ENCODE measurements around the gene COL6A1.

Gene COL6A1

DNA sequence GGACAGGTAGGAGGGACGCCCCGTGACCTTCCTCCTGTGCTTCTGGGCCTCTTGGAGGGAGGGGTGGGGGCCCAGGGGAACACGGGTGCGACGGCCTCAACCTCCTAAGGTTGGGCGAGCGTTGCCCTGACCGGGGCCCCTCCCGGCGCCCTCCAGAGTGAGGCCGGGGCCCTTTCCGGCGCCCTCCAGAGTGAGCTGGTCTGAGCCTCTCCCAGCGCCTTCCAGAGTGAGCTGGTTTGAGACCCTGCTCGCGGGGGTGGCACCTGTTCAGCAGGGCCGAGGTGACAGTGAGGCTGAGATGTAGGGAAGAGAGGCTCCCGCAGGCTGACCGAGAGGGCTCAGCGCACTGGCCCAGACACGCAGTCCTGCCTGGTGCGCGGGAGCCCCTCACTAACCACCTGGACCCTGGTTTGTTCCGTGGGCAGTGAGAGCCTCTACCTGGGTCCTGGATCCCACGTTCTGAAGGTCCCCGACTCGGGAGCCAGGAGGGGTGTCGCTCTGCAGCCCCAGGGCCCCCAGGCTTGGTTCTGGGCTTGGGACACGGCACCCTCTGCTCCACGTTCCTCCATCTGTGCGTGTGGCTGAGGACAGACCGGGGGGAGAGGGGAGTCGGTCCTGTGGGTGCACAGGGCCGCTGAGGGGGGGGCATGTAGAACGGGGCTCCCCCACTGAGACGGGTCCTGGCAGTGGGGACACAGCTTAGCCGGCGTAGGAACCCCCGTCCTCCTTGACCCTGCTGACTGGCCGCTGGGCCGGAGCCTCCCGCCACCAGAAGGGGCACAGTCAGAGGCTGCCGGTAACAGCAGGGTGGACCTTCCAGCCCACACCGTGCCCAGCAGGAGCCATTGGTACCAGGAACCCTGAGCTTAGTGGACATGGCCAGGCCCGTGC, 1.4 kb downstream of the COL6A1 start:
- DNase-seq = no peak

DNA sequence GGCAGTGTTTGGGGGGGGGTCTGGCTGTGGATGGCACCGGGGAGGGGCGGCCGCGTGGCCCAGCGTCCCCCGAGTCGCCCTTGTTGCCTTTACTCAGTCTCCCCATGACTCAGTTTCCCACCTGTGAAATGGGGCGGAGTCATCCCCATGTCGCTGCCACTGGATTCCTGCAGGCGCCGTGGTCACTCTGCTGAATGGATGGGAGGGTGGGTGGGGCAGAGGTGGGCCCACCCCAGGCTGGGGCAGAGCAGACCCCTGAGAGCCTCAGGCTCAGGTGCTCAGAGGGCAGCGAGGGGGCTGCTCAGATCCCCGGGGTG, 2.0 kb downstream of the COL6A1 start:
- no peak for DNase-seq

DNA sequence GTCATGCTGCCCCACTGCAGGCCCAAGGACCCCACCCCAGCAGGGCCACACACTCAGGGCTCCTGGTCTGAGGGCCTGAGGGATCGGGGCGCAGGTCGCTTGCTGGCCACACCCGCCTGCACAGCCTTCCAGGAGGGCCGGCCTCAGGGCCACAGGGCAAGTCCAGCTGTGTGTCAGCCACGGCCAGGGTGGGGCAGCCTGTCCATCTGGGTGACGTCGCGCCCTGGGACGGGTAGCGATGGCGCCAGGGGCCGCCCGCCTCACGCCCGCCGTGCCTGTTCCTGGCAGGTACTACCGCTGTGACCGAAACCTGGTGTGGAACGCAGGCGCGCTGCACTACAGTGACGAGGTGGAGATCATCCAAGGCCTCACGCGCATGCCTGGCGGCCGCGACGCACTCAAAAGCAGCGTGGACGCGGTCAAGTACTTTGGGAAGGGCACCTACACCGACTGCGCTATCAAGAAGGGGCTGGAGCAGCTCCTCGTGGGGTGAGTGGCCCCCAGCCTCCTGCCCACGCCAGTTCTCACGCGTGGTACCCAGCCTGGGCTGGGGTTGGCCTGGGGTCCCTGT, 2.5 kb downstream of the COL6A1 start:
- DNase-seq = no peak

DNA sequence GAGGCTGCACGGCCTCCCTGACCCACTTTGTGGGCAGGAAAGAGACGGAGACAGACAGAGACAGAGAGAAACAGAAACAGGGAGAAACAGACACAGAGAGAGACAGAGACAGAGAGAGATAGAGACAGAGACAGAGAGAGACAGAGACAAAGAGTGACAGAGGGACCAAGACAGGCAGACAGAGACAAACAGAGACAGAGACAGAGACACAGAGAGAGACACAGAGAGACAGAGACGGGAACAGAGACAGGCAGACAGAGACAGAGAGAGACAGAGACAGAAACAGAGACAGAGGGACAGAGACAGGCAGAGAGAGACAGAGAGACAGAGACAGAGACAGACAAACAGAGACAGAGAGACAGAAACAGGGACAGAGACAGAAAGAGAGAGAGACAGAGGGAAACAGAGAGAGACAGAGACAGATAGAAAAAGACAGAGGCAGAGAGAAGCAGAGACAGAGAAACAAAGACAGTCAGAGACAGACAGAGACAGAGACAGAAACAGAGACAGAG, 3.1 kb downstream of the COL6A1 start:
- no peak for DNase-seq

DNA sequence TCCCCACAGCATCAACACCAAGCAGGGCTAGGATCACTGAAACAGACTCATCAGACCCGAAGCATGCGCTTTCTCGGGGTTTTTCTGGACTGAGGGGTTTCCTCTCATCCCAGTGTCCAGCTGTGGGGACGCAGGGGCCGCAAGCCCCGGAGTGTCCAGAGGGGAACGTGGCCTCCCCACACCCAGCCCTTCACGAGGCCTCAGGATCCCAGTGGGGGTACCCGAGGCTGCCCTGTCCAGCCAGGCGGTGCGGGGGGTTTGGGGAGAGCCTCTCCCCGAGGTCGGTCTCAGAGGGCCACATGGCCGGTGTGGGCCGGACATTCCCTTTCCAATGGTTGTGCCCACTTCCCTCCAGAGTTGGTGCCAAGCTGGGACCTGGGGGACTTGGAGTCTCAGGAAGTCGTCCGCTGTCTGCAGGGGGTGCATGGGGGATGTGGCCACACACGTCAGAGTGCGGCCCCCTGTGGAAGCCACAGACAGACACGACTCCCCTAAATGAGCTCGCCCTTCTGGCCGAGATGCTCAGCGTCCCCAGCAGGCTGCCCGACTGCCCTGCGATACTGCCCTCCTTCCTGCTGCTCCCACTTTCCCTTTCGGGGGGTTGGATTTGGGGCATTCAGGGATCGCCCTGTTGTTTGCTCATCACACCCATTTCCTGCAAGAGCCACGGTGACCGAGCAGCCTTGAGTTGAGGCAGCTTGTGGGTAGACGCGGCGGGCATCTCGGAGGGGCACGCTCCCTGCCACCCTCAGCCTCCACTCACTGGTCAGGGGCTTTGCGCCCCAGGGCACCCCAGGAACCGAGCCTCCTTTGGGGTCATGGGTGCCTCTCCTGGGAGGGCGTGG, 4.1 kb downstream of the COL6A1 start:
- peak; percentile 5 for DNase-seq

DNA sequence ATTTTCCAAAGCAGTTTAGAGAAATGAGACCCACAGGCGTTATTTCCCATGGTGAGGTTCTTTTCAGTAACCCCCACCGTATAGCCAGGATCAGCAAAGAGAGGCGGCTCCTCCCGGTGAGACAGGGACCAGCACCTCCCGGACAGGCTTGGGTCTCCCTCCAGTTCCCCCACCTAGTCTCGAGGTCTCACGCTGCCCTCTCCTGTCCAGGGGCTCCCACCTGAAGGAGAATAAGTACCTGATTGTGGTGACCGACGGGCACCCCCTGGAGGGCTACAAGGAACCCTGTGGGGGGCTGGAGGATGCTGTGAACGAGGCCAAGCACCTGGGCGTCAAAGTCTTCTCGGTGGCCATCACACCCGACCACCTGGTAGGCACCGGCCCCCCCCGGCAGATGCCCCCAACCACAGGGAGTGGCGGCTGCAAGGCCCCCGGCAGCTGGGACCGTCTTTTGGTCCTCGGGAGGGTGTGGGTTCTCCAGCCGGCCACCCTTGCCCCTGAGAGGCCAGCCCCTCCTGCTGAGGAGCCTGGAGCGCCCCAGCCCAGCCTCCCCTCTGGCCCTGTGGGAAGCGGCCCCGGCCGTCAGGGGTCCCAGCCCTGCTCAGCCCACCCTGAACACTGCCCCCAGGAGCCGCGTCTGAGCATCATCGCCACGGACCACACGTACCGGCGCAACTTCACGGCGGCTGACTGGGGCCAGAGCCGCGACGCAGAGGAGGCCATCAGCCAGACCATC, 4.9 kb downstream of the COL6A1 start:
- no peak for DNase-seq

DNA sequence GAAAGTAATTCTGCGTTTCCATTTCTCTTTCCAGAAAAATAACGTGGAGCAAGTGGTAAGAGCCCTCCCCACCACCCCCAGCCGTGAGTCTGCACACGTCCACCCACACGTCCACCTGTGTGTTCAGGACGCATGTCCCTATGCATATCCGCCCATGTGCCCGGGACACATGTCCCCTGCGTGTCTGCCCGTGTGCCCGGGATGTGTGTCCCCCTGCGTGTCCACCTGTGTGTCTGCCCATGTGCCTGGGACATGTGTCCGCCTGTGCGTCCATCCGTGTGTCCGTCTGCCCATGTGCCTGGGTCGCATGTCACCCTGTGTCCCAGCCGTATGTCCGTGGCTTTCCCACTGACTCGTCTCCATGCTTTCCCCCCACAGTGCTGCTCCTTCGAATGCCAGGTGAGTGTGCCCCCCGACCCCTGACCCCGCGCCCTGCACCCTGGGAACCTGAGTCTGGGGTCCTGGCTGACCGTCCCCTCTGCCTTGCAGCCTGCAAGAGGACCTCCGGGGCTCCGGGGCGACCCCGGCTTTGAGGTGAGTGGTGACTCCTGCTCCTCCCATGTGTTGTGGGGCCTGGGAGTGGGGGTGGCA, 5.6 kb downstream of the COL6A1 start:
- DNase-seq = no peak

DNA sequence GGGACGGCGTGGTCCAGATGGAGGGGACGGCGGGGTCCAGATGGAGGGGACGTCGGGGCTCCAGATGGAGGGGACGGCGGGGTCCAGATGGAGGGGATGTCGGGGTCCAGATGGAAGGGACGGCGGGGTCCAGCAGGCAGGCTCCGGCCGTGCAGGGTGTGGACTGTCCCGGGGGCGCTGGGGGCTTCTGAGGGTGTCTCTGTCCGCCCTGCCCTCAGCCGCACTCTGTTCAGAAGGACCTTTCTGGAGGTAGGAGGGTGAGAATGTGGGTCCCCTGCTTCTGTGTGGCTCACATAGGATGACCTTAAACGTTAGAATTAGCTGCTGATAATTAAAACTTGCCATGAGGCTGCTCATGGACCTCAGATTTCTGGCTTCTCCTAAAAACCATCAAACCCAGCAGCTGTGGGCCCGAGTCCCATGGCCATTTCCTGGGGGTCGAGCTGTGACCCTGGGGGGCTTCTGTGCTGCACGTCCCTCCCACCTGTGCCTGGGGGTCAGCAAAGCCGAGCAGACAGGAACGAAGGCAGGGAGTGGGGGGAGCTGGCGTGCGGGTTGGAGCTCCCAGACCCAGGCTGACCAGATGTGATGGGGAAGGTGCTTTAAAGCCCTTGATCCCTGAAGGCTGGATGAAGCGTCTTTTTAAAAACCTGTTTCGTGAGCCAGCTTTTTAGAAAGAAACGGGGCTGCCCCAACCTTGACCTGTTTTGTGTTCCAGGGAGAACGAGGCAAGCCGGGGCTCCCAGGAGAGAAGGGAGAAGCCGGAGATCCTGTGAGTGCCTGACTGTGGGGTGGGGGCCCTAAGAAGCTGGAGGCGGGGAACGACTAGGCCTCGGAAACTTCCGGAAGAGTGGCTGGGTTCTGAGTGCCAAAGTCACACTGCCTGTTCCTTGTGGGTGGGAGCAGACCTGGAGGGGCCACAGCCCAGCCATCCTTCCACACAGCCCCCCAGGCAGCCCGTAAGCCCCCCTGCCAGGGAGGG, 7.1 kb downstream of the COL6A1 start:
- DNase-seq = no peak

DNA sequence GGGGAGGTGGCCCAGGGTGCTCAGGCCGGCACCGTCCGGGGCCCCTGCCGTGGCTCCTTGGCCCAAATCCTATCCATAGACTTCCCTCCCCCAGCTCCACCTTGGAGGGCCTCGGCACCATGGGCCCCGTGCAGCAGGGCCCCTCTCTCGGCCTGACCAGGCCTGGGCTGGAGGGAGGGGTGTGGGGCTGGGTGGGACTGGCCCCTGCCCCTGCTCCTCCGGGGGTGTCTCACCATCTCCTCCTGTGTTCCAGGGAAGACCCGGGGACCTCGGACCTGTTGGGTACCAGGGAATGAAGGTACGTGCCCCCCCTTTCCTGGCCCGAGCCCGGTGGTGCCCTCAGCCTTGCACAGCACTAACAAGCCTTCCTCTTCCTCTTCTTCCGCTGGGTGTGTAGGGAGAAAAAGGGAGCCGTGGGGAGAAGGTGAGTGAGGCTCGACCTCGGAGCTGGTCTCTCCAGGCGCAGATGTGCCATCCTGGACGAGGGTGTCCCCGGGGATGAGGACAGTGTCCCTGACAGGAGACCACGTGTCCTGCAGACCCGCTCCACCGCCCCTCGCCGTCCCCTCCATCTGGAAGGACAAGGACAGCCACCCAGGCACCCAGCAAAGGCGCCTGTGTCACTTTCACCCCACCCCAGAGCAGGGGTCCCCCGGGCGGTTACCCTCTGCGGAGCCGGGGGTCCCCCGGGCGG, 7.9 kb downstream of the COL6A1 start:
- DNase-seq = no peak

DNA sequence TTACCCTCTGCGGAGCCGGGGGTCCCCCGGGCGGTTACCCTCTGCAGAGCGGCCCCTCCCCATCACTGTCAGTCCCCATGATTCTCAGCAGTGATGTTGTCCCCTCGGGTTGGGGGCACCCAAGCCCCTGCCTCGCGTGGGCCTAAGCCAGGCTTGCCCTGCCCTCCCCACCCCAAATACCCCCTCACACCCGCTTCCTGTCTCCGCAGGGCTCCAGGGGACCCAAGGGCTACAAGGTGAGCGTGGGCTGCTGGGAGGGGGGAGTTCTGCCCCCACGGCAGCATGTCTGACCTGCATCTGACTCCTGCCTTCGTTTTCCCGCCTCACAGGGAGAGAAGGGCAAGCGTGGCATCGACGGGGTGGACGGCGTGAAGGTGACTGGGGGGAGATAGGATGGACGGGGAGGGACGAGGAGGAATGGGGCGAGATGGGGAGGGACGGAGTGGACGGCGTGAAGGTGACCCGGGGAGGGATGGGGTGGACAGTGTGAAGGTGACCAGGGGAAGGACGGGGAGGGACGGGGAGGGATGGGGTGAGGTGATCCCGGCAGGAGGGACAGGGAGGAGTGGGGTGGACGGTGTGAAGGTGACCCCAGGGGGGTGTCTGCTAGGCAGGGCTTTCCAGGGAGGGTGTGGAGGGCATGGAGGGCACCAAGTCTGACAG, 8.6 kb downstream of the COL6A1 start:
- no peak for DNase-seq

DNA sequence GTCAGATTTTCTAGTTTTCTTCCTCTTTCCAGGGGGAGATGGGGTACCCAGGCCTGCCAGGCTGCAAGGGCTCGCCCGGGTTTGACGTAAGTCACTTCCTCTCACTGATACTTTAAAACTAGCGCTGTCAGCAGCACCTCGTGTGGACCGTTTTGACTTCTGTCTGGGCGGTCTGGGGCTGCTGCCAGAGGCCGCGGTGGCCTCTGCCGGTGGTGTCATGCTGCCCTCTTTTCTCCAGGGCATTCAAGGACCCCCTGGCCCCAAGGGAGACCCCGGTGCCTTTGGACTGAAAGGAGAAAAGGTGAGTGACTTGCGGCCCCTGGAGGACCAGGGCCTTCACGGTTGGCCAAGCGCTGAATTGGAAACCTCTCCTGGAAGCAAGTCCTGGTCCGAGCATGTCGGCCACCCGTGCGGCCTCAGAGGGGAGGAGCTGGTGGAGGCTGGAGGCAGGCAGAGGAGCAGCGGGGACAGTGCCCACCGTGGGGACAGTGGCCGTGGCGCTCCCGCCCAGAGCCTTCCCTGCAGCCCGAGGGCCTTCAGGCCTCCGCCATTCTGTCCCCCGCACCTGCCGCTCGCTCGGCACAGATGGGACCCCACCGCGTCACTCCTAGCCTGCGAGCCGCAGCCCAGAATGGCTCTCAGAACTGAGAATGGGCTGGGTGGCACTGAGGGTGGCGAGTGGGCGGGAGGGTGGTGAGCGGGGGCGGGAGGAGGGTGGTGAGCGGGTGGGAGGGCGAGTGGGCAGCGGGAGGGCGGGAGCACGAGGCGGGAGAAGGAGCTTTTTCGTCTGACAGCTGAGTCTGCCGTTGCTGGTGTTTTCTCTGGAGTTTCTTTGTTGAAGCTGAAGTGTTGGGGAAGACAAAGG, 9.4 kb downstream of the COL6A1 start:
- DNase-seq = no peak

DNA sequence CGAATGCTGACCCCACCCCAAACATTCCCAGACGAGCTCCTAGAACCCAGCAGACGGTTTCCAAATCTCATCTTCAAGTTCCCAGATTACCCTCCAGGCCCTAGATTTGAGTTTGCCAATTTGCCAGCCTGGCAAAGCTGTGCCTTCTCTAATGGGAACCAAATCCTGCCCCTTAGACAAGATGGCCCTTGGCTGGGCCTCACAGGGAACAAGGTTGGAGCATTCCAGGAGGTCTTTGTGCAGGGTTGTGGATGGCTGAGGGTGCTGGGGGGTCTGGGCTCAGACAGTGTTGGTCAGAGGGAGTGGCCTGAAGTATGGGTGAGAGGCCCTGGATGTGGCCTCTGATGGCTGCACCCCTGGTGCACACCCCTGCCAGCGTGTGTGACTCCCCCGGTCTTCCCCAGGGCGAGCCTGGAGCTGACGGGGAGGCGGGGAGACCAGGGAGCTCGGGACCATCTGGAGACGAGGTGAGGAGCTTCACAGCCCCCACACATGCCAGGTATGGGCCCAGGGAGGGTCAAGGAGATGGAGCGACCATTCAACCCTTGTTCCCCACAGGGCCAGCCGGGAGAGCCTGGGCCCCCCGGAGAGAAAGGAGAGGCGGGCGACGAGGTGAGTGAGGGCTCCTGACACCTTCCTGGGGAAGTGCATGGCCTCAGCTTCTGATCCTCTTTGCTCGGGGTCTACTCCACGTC, 10.2 kb downstream of the COL6A1 start:
- no peak for DNase-seq

DNA sequence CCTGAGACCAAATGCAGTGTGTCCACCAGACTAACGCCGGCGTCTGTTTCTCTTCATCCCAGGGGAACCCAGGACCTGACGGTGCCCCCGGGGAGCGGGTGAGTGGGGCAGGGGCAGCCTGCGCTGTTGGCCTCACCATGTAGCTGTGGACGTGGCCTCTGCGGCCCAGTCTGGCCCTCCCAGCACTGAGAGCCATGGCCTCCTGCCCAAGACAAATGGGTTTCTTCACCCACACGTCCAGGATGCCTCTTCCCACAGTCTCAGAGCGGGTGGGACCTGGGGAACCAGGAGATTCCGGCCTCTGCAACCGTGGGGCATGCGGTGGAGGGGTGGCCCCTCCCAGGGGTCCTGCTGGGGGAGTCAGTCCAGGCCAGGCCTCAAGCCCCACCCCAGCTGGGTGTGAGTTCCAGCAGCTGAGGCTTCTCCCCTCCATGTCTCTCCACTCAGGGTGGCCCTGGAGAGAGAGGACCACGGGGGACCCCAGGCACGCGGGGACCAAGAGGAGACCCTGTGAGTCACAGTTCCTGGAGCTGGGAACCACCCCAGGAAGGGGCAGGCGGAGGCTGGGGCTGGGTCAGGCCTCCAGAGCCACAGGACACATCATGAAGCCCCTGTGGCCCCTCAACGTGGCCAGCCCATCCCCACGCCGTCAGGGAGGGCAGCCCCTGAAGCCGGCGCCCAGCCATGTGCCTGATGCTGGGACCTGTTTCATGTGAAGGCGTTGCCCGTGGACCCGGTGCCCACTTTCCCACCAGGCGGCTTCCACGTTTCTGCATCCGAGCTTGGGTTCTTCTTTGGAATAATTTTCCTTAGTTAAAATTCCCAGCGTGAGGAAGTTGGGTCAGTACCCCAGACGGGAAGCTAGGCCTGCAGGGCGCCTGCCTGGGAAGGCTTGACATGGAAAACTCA, 11.0 kb downstream of the COL6A1 start:
- no peak for DNase-seq

DNA sequence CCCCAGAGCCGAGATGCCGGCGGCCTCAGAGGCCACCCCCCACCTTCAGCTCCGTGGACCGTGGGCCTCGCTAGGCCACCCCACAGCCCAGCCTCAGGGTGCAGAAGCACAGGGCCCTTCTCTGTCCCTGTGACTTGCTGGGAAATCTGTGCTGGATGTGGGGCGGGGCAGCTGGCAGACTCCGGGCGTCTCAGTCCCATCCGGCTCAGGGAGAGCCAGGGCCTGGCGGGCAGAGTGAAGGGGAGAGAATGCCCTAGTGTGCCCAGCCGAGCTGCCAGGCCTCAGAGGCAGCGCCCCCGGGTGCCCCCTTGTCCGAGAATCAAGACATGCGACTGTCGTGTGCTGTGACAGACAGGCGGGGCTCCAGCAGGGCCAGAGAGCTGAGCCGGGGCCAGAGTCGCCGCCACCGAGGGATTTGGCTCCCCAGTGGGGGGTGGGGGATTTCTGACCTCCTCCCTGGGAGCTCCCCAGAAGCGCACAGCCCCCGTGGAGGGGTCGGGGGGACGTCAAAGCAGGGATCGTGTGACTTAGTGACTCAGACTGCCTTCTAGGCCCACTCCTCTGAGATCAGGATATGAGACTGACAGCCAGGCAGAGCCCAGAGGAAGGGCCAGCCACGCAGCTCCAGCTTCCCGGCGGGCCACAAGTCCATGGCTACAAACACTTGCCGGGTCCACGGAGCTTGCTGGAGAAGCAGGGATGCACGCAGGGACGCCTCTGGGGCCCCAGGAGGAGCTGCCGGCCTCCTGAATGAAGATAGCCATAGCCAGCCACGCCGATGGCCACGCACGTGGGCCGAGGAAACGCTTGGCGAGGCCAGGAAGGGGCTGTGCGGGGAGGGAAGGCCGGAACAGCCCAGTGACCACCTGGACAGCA, 11.9 kb downstream of the COL6A1 start:
- no peak for DNase-seq

DNA sequence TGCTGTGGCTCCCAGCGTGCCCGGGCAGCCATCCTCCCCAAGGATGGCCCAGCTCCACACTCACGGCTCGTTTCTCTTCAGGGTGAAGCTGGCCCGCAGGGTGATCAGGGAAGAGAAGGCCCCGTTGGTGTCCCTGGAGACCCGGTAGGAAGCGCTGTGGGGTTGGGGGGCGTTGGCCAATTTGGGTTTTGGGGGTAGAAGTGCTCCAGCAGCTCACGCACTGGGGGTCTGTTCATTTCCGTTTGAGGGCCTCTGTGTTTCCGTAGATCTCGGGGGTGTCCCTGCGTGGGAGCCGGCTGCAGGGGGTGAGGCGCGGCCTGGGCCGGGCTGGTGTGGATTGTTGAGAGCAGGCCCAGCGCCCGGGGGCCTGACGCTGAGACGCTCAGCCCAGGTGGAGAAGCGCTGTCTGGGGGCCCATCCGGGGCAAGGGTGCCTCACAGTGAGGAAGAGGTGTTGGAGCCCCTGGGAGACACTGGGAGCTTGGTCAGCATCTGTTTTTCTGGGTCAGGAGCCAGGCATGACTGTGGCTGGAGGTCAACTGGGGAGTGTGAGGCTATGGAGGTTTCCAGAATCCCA, 12.6 kb downstream of the COL6A1 start:
- DNase-seq = no peak
